Activated CD4-positive, alpha-beta T cell treated with anti-CD3 and anti-CD28 coated beads for 48 hours (primary cell): ENCODE measurements around the gene PRPS2.

Source experiments
- DNase-seq: peaks from one replicate; pipeline ENCODE4 v3.0.0-alpha.2; 2020

PRPS2 gene

GRCh38 chrX:12791257-12792228 lies at the start of gene PRPS2:
TSS of gene PRPS2 (plus strand) at chrX:12791412. CDS start at chrX:12791498, 86 bp downstream.
- peak; percentile 82 for DNase-seq

GRCh38 chrX:12741416-12741815 lies 49.8 kb upstream of the PRPS2 start:
- no peak for DNase-seq

GRCh38 chrX:12747433-12747832 lies 43.8 kb upstream of the PRPS2 start:
- no peak for DNase-seq

GRCh38 chrX:12751887-12752286 lies 39.3 kb upstream of the PRPS2 start:
- no peak for DNase-seq

- DNase-seq: no peak
These were observed 37.8 kb upstream of the PRPS2 start for GRCh38 chrX:12753366-12753765.

- DNase-seq: no peak
These were observed 32.9 kb upstream of the PRPS2 start for GRCh38 chrX:12758291-12758690.

- DNase-seq: no peak
These were observed 23.4 kb upstream of the PRPS2 start for GRCh38 chrX:12767856-12768255.

GRCh38 chrX:12768491-12768890 lies 22.7 kb upstream of the PRPS2 start:
- DNase-seq: no peak

GRCh38 chrX:12770440-12770839 lies 20.8 kb upstream of the PRPS2 start:
- DNase-seq: no peak

- DNase-seq: peak; percentile 78
These were observed 19.7 kb upstream of the PRPS2 start for GRCh38 chrX:12771445-12772069.

GRCh38 chrX:12777670-12778069 lies 13.5 kb upstream of the PRPS2 start:
- no peak for DNase-seq

GRCh38 chrX:12779534-12779933 lies 11.7 kb upstream of the PRPS2 start:
- DNase-seq: no peak

- DNase-seq: no peak
These were observed 2.6 kb upstream of the PRPS2 start for GRCh38 chrX:12788645-12789044.

GRCh38 chrX:12789976-12790375 lies 1.2 kb upstream of the PRPS2 start:
- no peak for DNase-seq

GRCh38 chrX:12790885-12791256 lies 341 bp upstream of the PRPS2 start:
- no peak for DNase-seq

- no peak for DNase-seq
These were observed 1.5 kb downstream of the PRPS2 start for GRCh38 chrX:12792711-12793110.

- DNase-seq: no peak
These were observed 3.4 kb downstream of the PRPS2 start for GRCh38 chrX:12794654-12795053.

GRCh38 chrX:12798601-12799000 lies 7.4 kb downstream of the PRPS2 start:
- no peak for DNase-seq

GRCh38 chrX:12799118-12799517 lies 7.9 kb downstream of the PRPS2 start:
- DNase-seq: no peak

GRCh38 chrX:12802741-12803140 lies 11.5 kb downstream of the PRPS2 start:
- peak; percentile 8 for DNase-seq

GRCh38 chrX:12804655-12805054 lies 13.4 kb downstream of the PRPS2 start:
- DNase-seq: no peak

- no peak for DNase-seq
These were observed 14.1 kb downstream of the PRPS2 start for GRCh38 chrX:12805333-12805732.

- no peak for DNase-seq
These were observed 20.4 kb downstream of the PRPS2 start for GRCh38 chrX:12811658-12812057.

GRCh38 chrX:12814420-12814819 lies 23.2 kb downstream of the PRPS2 start:
- peak; percentile 44 for DNase-seq
